Panc1 (cell line): ENCODE data around the gene TMEM271. TPM values are rescaled to one million over a fixed set of nuclear protein-coding genes. Genes with fewer than 3 reads are reported as not detected.

Experiments
- ATAC-seq: fragments of 200-7000 bp; cut with Tn5 transposase; 2 replicates; pipeline ENCODE4 v1.9.1; 2020; ENCODE audit warnings: mild to moderate bottlenecking, moderate library complexity
- BruUV-seq: library from RNA; stranded (reverse); fragments of 400-500 nt; replicated peaks from 2 replicates; lab custom pipeline; 2021; lab: Mats Ljungman, UMichigan
- CTCF ChIA-PET: fragments of 300-600 bp; sonication (Branson Sonifier 250); formaldehyde crosslinking; loops from one replicate; lab custom pipeline; 2022; ENCODE audit warnings: antibody characterized with exemption; lab: Charles Lee
- POLR2A ChIA-PET: fragments of 300-600 bp; sonication (Branson Sonifier 250); formaldehyde crosslinking; loops from one replicate; lab custom pipeline; 2022; ENCODE audit warnings: antibody characterized with exemption; lab: Charles Lee
- DNase-seq: peaks from one replicate; pipeline ENCODE4 v3.0.0-alpha.2; 2010; ENCODE audit warnings: low read depth, low spot score
- H3K27ac ChIP-seq: 2 replicates; pipeline ENCODE4 v1.5.1; 2011; ENCODE audit warnings: mild to moderate bottlenecking, low read length, inconsistent platforms
- H3K27me3 ChIP-seq: fragments of 200-500 bp; sonication (Bioruptor generic); 2 replicates; pipeline ENCODE4 v1.6.0; 2014; ENCODE audit warnings: low read length, inconsistent platforms; ENCODE audit not compliant: control insufficient read depth, insufficient read depth
- H3K36me3 ChIP-seq: fragments of 200-500 bp; sonication (Bioruptor generic); 2 replicates; pipeline ENCODE4 v1.5.1; 2014; ENCODE audit warnings: inconsistent platforms, mild to moderate bottlenecking, low read length, moderate library complexity; ENCODE audit not compliant: control insufficient read depth, insufficient read depth
- H3K4me1 ChIP-seq: 2 replicates; pipeline ENCODE4 v1.5.1; 2011; ENCODE audit warnings: inconsistent platforms, mild to moderate bottlenecking, low read length, moderate library complexity; ENCODE audit not compliant: control insufficient read depth, insufficient read depth
- H3K4me3 ChIP-seq, 2 experiments: 2 replicates each; pipeline ENCODE4 v1.5.1; 2011 to 2012; ENCODE audit warnings: low read depth in 2 of 2, low read length in 2 of 2, mild to moderate bottlenecking in 2 of 2, inconsistent platforms in 1 of 2, moderate library complexity in 1 of 2
- H3K9me3 ChIP-seq: fragments of 200-500 bp; sonication (Bioruptor generic); 2 replicates; pipeline ENCODE4 v1.5.1; 2014; ENCODE audit warnings: low read depth, mild to moderate bottlenecking, inconsistent platforms, low read length, moderate library complexity; ENCODE audit not compliant: control insufficient read depth, insufficient read depth
- CTCF ChIP-seq: fragments of 450-650 bp; IDR thresholded peaks from 2 replicates; pipeline ENCODE4 v1.5.1; 2017; ENCODE audit warnings: mild to moderate bottlenecking
- POLR2AphosphoS5 ChIP-seq: IDR thresholded peaks from 2 replicates; pipeline ENCODE4 v1.6.1; 2012; ENCODE audit warnings: mild to moderate bottlenecking, low read depth, low read length, moderate library complexity
- REST ChIP-seq, 2 experiments: IDR thresholded peaks; 2 replicates each; pipeline ENCODE4 v1.6.1; 2011 to 2012; ENCODE audit warnings: low read depth in 2 of 2, control low read depth in 1 of 2, low read length in 1 of 2, mild to moderate bottlenecking in 1 of 2, moderate library complexity in 1 of 2; ENCODE audit not compliant: insufficient read depth in 1 of 2
- SIN3A ChIP-seq: IDR thresholded peaks from 2 replicates; pipeline ENCODE4 v1.6.1; 2012; ENCODE audit warnings: low read depth, mild to moderate bottlenecking, low read length, moderate library complexity, borderline replicate concordance; ENCODE audit not compliant: insufficient read depth
- TCF7L2 ChIP-seq: IDR thresholded peaks from 2 replicates; pipeline ENCODE4 v1.6.1; 2011; ENCODE audit warnings: mild to moderate bottlenecking, low read depth, low read length, inconsistent platforms
- in situ Hi-C: cut with HindIII; loops from 2 replicates; pipeline ENCODE4 v1.10.0; 2016; ENCODE audit warnings: low sequenced_read_pairs, low pct_unique_long_range_greater_than_20kb
- intact Hi-C: fragments of 100-400 bp; cut with micrococcal nuclease; formaldehyde crosslinking; loops from one replicate; pipeline ENCODE4 v1.10.0; 2022; ENCODE audit not compliant: unreplicated experiment
- total RNA-seq: library from RNA; stranded (reverse); gene quantifications from one replicate; pipeline ENCODE4 v1.2.1, GENCODE V29; 2021; ENCODE audit not compliant: unreplicated experiment

Gene TMEM271
- total RNA-seq, 1 experiment from 2014 or later, result not detected

GRCh38 chr4:616911-617643, 41.0 kb upstream of the TMEM271 start:
- DNase-seq (no peak), ATAC-seq (no peak)
- ChIA-PET CTCF (no interaction called here), POLR2A (interaction anchor here (0.7 kb wide), 1 partner anchor 136 kb away, joined by 3 read pairs; no protein-coding TSS in a partner anchor)
- no peak overlapping the region for H3K27ac ChIP-seq
- H3K4me1 ChIP-seq, result no peaks in the 10 kb centered on the region
- H3K27me3 ChIP-seq, result no peaks in the 10 kb centered on the region; the same call in 1 of the 2 replicates
- TF ChIP-seq POLR2AphosphoS5, result no peak
- TF ChIP-seq SIN3A, result no peak
- TF ChIP-seq REST (IDR thresholded peaks at IDR 0.05; ENCODE audit: insufficient read depth in 1 of 2, low read depth in 2 of 2, low read length in 1 of 2), result no peak
- no peak for TF ChIP-seq TCF7L2
- no peak for TF ChIP-seq CTCF
- no peaks in the 10 kb centered on the region for H3K36me3 ChIP-seq
- intact Hi-C loops, result no loop called here
- no peaks in the 10 kb centered on the region for H3K9me3 ChIP-seq
- H3K4me3 ChIP-seq, result no peak overlapping the region
- BruUV-seq, result no TSS peak
- in situ Hi-C loops, result no loop called here

- intact Hi-C loops (no loop called here), in situ Hi-C loops (no loop called here)
- TF ChIP-seq SIN3A (no peak), TCF7L2 (no peak), REST (IDR thresholded peaks at IDR 0.05; ENCODE audit: insufficient read depth in 1 of 2, low read depth in 2 of 2, low read length in 1 of 2) (no peak), CTCF (no peak), POLR2AphosphoS5 (no peak)
- ATAC-seq (no peak), DNase-seq (no peak)
- no TSS peak for BruUV-seq
- no peak overlapping the region for H3K4me3 ChIP-seq
- POLR2A ChIA-PET, result interaction anchor here (0.7 kb wide), 2 partner anchors 71 to 137 kb away, joined by 3 to 15 read pairs; no protein-coding TSS in a partner anchor
- H3K4me1 ChIP-seq, result no peaks in the 10 kb centered on the region
- CTCF ChIA-PET, result no interaction called here
- no peak overlapping the region for H3K27ac ChIP-seq
- H3K9me3 ChIP-seq, result no peaks in the 10 kb centered on the region
- H3K27me3 ChIP-seq, result no peaks in the 10 kb centered on the region; the same call in 1 of the 2 replicates
- H3K36me3 ChIP-seq, result no peaks in the 10 kb centered on the region
These were observed 40.0 kb upstream of the TMEM271 start for GRCh38 chr4:616091-616490.
